ENCODE results near the gene YDJC.
"Not testable (repeated sequence)": the region's sequence is repeated elsewhere in the genome, so short reads cannot be mapped to it uniquely, and the experiment has no call there.

Gene YDJC

GRCh38 chr22:21631025-21631424 is 1.2 kb upstream of the YDJC start:
- no peak for DNase-seq (ENCODE audit: low read depth)

GRCh38 chr22:21628386-21629254 is 1.2 kb downstream of the YDJC start:
- DNase-seq (ENCODE audit: low read depth): no peak

- no peak for DNase-seq (ENCODE audit: low read depth)
These were observed 2.9 kb downstream of the YDJC start for GRCh38 chr22:21626735-21627469.

GRCh38 chr22:21626073-21626734 is 3.6 kb downstream of the YDJC start:
- DNase-seq (ENCODE audit: low read depth): no peak

- no peak for DNase-seq (ENCODE audit: low read depth)
These were observed 4.7 kb downstream of the YDJC start for GRCh38 chr22:21624880-21625791.

- no peak for DNase-seq (ENCODE audit: low read depth)
These were observed 5.5 kb downstream of the YDJC start for GRCh38 chr22:21624120-21624879.

- DNase-seq (ENCODE audit: low read depth): no peak
These were observed 6.2 kb downstream of the YDJC start for GRCh38 chr22:21623648-21623970.

GRCh38 chr22:21622919-21623647 is 6.7 kb downstream of the YDJC start:
- DNase-seq (ENCODE audit: low read depth): no peak

GRCh38 chr22:21622011-21622918 is 7.6 kb downstream of the YDJC start:
- no peak for DNase-seq (ENCODE audit: low read depth)

GRCh38 chr22:21621025-21621424 is 8.8 kb downstream of the YDJC start:
- no peak for DNase-seq (ENCODE audit: low read depth)

GRCh38 chr22:21617337-21617736 is 12.5 kb downstream of the YDJC start:
- DNase-seq (ENCODE audit: low read depth): not testable (repeated sequence)

- DNase-seq (ENCODE audit: low read depth): no peak
These were observed 14.1 kb downstream of the YDJC start for GRCh38 chr22:21615731-21616130.

GRCh38 chr22:21613553-21614233 is 16.1 kb downstream of the YDJC start:
- DNase-seq (ENCODE audit: low read depth): no peak

- no peak for DNase-seq (ENCODE audit: low read depth)
These were observed 17.0 kb downstream of the YDJC start for GRCh38 chr22:21612858-21613257.

GRCh38 chr22:21611210-21611977 is 18.4 kb downstream of the YDJC start:
- no peak for DNase-seq (ENCODE audit: low read depth)

GRCh38 chr22:21609556-21610157 is 20.2 kb downstream of the YDJC start:
- not testable (repeated sequence) for DNase-seq (ENCODE audit: low read depth)

GRCh38 chr22:21606775-21607174 is 23.0 kb downstream of the YDJC start:
- no peak for DNase-seq (ENCODE audit: low read depth)

All from HS-5 (cell line).